H9 (cell line): ENCODE results near the gene HSD17B8. TPM values are rescaled to one million over a fixed set of nuclear protein-coding genes. Genes with fewer than 3 reads are reported as not detected.

Source experiments
- DNase-seq: peaks from one replicate; pipeline ENCODE4 v3.0.0-alpha.2; 2017
- H2AFZ ChIP-seq: one replicate; pipeline ENCODE4 v1.6.1; 2013; ENCODE audit warnings: mild to moderate bottlenecking, low read length, control low read depth, moderate library complexity
- H2AK5ac ChIP-seq: 2 replicates; pipeline ENCODE4 v1.6.1; 2013; ENCODE audit warnings: low read length, control low read depth, mixed read lengths; ENCODE audit not compliant: insufficient read length
- H2BK120ac ChIP-seq: one replicate; pipeline ENCODE4 v1.6.1; 2013; ENCODE audit warnings: low read depth, mild to moderate bottlenecking, low read length, control low read depth, inconsistent platforms; ENCODE audit not compliant: poor library complexity, severe bottlenecking
- H2BK12ac ChIP-seq: 2 replicates; pipeline ENCODE4 v1.6.1; 2013; ENCODE audit warnings: low read length, control low read depth, mixed read lengths, low read depth; ENCODE audit not compliant: insufficient read length
- H2BK15ac ChIP-seq: 2 replicates; pipeline ENCODE4 v1.6.1; 2013; ENCODE audit warnings: low read depth, low read length, control low read depth
- H2BK20ac ChIP-seq: one replicate; pipeline ENCODE4 v1.6.1; 2013; ENCODE audit warnings: low read depth, mild to moderate bottlenecking, low read length, control low read depth, inconsistent platforms; ENCODE audit not compliant: poor library complexity, severe bottlenecking
- H2BK5ac ChIP-seq: 2 replicates; pipeline ENCODE4 v1.6.1; 2013; ENCODE audit warnings: low read length, control low read depth, mixed read lengths; ENCODE audit not compliant: insufficient read length
- H3K14ac ChIP-seq: 2 replicates; pipeline ENCODE4 v1.6.1; 2013; ENCODE audit warnings: low read length, control low read depth; ENCODE audit not compliant: insufficient read depth
- H3K18ac ChIP-seq: 2 replicates; pipeline ENCODE4 v1.6.1; 2013; ENCODE audit warnings: low read depth, mild to moderate bottlenecking, mixed read lengths, low read length, control low read depth; ENCODE audit not compliant: insufficient read length
- H3K23ac ChIP-seq: 2 replicates; pipeline ENCODE4 v1.6.1; 2013; ENCODE audit warnings: low read length, control low read depth, mixed read lengths, low read depth; ENCODE audit not compliant: insufficient read length
- H3K23me2 ChIP-seq: 2 replicates; pipeline ENCODE4 v1.6.1; 2013; ENCODE audit warnings: low read depth, mild to moderate bottlenecking, mixed read lengths, low read length, control low read depth; ENCODE audit not compliant: insufficient read length, poor library complexity, severe bottlenecking
- H3K27ac ChIP-seq: 2 replicates; pipeline ENCODE4 v1.5.1; 2013; ENCODE audit warnings: low read length, control low read depth, mixed read lengths, low read depth; ENCODE audit not compliant: insufficient read length
- H3K27me3 ChIP-seq: 2 replicates; pipeline ENCODE4 v1.6.1; 2013; ENCODE audit warnings: low read length, control low read depth, inconsistent platforms; ENCODE audit not compliant: insufficient read depth
- H3K4ac ChIP-seq: 2 replicates; pipeline ENCODE4 v1.6.1; 2013; ENCODE audit warnings: low read depth, mild to moderate bottlenecking, control low read depth, inconsistent platforms, low read length, moderate library complexity
- H3K4me1 ChIP-seq: 2 replicates; pipeline ENCODE4 v1.6.1; 2013; ENCODE audit warnings: low read length, control low read depth, inconsistent platforms; ENCODE audit not compliant: insufficient read depth
- H3K4me2 ChIP-seq: 2 replicates; pipeline ENCODE4 v1.6.1; 2013; ENCODE audit warnings: low read length, control low read depth, mixed read lengths; ENCODE audit not compliant: insufficient read length, insufficient read depth
- H3K56ac ChIP-seq: 2 replicates; pipeline ENCODE4 v1.6.1; 2013; ENCODE audit warnings: low read depth, mild to moderate bottlenecking, mixed read lengths, low read length, control low read depth; ENCODE audit not compliant: insufficient read length
- H3K79me1 ChIP-seq: 2 replicates; pipeline ENCODE4 v1.6.1; 2013; ENCODE audit warnings: low read depth, mild to moderate bottlenecking, moderate library complexity, low read length, control low read depth, inconsistent platforms; ENCODE audit not compliant: insufficient read depth, poor library complexity, severe bottlenecking
- H3K79me2 ChIP-seq: 2 replicates; pipeline ENCODE4 v1.6.1; 2013; ENCODE audit warnings: low read length, control low read depth, inconsistent platforms; ENCODE audit not compliant: insufficient read depth
- H3K9ac ChIP-seq: 2 replicates; pipeline ENCODE4 v1.6.1; 2013; ENCODE audit warnings: low read length, control low read depth, mixed read lengths; ENCODE audit not compliant: insufficient read length; ENCODE audit errors: extremely low read depth
- H3K9me3 ChIP-seq: one replicate; pipeline ENCODE4 v1.6.1; 2013; ENCODE audit warnings: low read depth, low read length, inconsistent platforms; ENCODE audit not compliant: control insufficient read depth
- H3T11ph ChIP-seq: one replicate; pipeline ENCODE4 v1.6.1; 2013; ENCODE audit warnings: mild to moderate bottlenecking, low read length, control low read depth, inconsistent platforms
- H4K20me1 ChIP-seq: one replicate; pipeline ENCODE4 v1.6.1; 2013; ENCODE audit not compliant: control insufficient read depth, insufficient read length, insufficient read depth
- H4K5ac ChIP-seq: 2 replicates; pipeline ENCODE4 v1.6.1; 2013; ENCODE audit warnings: low read depth, mild to moderate bottlenecking, mixed read lengths, low read length, control low read depth; ENCODE audit not compliant: insufficient read length
- H4K8ac ChIP-seq: replicated peaks from 2 replicates; pipeline ENCODE4 v1.6.1; 2013; ENCODE audit warnings: low read length, control low read depth, mixed read lengths, low read depth; ENCODE audit not compliant: insufficient read length
- H4K91ac ChIP-seq: 2 replicates; pipeline ENCODE4 v1.6.1; 2013; ENCODE audit warnings: low read depth, mild to moderate bottlenecking, moderate library complexity, mixed read lengths, low read length, control low read depth; ENCODE audit not compliant: insufficient read length
- H3K27ac Mint-ChIP-seq, 3 experiments: 2 replicates in 2 of 3; 3 replicates in 1 of 3; pipeline ENCODE4 v1.8.0; 2020 to 2021; ENCODE audit warnings: mixed read lengths in 3 of 3, mild to moderate bottlenecking in 1 of 3, moderate library complexity in 1 of 3
- H3K27me3 Mint-ChIP-seq: 2 replicates; pipeline ENCODE4 v1.8.0; 2021; ENCODE audit warnings: low read depth, mild to moderate bottlenecking, moderate library complexity, mixed read lengths
- H3K36me3 Mint-ChIP-seq, 3 experiments: 2 replicates in 2 of 3; 3 replicates in 1 of 3; pipeline ENCODE4 v1.8.0; 2020 to 2021; ENCODE audit warnings: low read depth in 3 of 3, mixed read lengths in 3 of 3; ENCODE audit not compliant: insufficient read depth in 1 of 3
- H3K4me1 Mint-ChIP-seq, 2 experiments: 2 replicates each; pipeline ENCODE4 v1.8.0; 2020; ENCODE audit warnings: mixed read lengths in 2 of 2
- H3K4me3 Mint-ChIP-seq, 2 experiments: 2 replicates in 1 of 2; 3 replicates in 1 of 2; pipeline ENCODE4 v1.8.0; 2020 to 2021; ENCODE audit warnings: mild to moderate bottlenecking in 2 of 2, mixed read lengths in 2 of 2, moderate library complexity in 1 of 2
- H3K9me3 Mint-ChIP-seq, 2 experiments: 2 replicates in 1 of 2; 3 replicates in 1 of 2; pipeline ENCODE4 v1.8.0; 2020; ENCODE audit warnings: mild to moderate bottlenecking in 2 of 2, mixed read lengths in 2 of 2, moderate library complexity in 1 of 2
- CTCF ChIP-seq: fragments of 200-600 bp; sonication (generic); conservative IDR thresholded peaks from 3 replicates; pipeline ENCODE4 v1.8.0; 2021; ENCODE audit warnings: antibody characterized with exemption, mild to moderate bottlenecking
- WGBS: extraction: QIAGEN DNeasy Blood & Tissue Kit; methylation state at CpG from one replicate; pipeline ENCODE4 v1.1.7; 2013; ENCODE audit warnings: missing lambda C conversion rate, low lambda C conversion rate, mixed read lengths; ENCODE audit not compliant: insufficient read length; ENCODE audit errors: extremely low coverage; 5-methylcytosine and 5-hydroxymethylcytosine counted together
- microRNA-seq: library from miRNA; unstranded; fragments of <30 nt; microRNA quantifications from one replicate; pipeline ENCODE4, GENCODE V29; 2020; ENCODE audit warnings: borderline microRNAs expressed
- total RNA-seq: library from RNA; stranded (reverse); gene quantifications from 2 replicates; pipeline ENCODE4 v1.2.1, GENCODE V29; 2021

The HSD17B8 gene
- total RNA-seq, 1 experiment from 2014 or later, result 7.1 TPM

- Histone ChIP-seq H3K56ac (no peak overlapping the region), H3K18ac (no peak overlapping the region), H2BK5ac (no peak overlapping the region), H4K8ac (no peak overlapping the region), H3K4me2 (no peak overlapping the region), H3T11ph (no peak overlapping the region), H3K79me2 (no peaks in the 10 kb centered on the region), H3K27ac (no peak overlapping the region), H3K79me1 (no peaks in the 10 kb centered on the region), H3K23ac (no peak overlapping the region), H3K4me1 (no peaks in the 10 kb centered on the region), H2BK120ac (no peak overlapping the region), H3K27me3 (no peaks in the 10 kb centered on the region), H2AFZ (no peak overlapping the region), H4K91ac (no peak overlapping the region), H3K9ac (no peak overlapping the region), H3K23me2 (peaks cover 2% of the 10 kb centered on the region), H2BK20ac (no peak overlapping the region), H2BK15ac (no peak overlapping the region), H3K14ac (no peak overlapping the region), H4K5ac (no peak overlapping the region), H3K9me3 (no peaks in the 10 kb centered on the region), H4K20me1 (no peaks in the 10 kb centered on the region), H2AK5ac (no peak overlapping the region), H2BK12ac (no peak overlapping the region), H3K4ac (no peak overlapping the region)
- Mint-ChIP-seq H3K36me3 (peaks cover 12 to 47% (median 39%) of the 10 kb centered on the region in 3 experiments), H3K27ac (no peak overlapping the region), H3K27me3 (no peaks in the 10 kb centered on the region), H3K9me3 (no peaks in the 10 kb centered on the region), H3K4me3 (no peak overlapping the region), H3K4me1 (peaks cover 9 to 14% of the 10 kb centered on the region in 2 experiments)
- no CpG with 5 or more reads among the region's 4 CpGs for WGBS
- no peak for TF ChIP-seq CTCF
- DNase-seq, result no peak
Measured at GRCh38 chr6:33254591-33254990, 50.1 kb downstream of the HSD17B8 start.

Small RNAs within 50 kb of the gene (microRNA-seq; reads per million reads assigned to microRNA genes)
- gene MIR219A1, result 0.35 reads per million

Other genes with a start within 250 kb of the HSD17B8 start
- 244 and 252 TPM in 2 replicates for gene BRD2, start 236.1 kb upstream of the HSD17B8 start, total RNA-seq
- 15.3 and 15.6 TPM in 2 replicates for gene HLA-DOA, start 195.1 kb upstream of the HSD17B8 start, total RNA-seq
- 2.6 and 4.0 TPM in 2 replicates for gene HLA-DPA1, start 131.0 kb upstream of the HSD17B8 start, total RNA-seq
- gene HLA-DPB1, start 128.7 kb upstream of the HSD17B8 start, total RNA-seq, result 23.4 and 23.6 TPM in 2 replicates
- 2.0 and 2.3 TPM in 2 replicates for gene COL11A2, start 12.2 kb upstream of the HSD17B8 start, total RNA-seq
- gene RXRB, start 4.0 kb upstream of the HSD17B8 start, total RNA-seq, result 14.8 and 16.8 TPM in 2 replicates
- gene SLC39A7, start 3.8 kb upstream of the HSD17B8 start, total RNA-seq, result 105 and 107 TPM in 2 replicates
- gene RING1, start 3.8 kb downstream of the HSD17B8 start, total RNA-seq, result 29.8 and 31.0 TPM in 2 replicates
- gene VPS52, start 67.2 kb downstream of the HSD17B8 start, total RNA-seq, result 46.9 and 47.1 TPM in 2 replicates
- 3,216 and 3,296 TPM in 2 replicates for gene RPS18, start 67.4 kb downstream of the HSD17B8 start, total RNA-seq
- 3.2 and 3.4 TPM in 2 replicates for gene B3GALT4, start 72.5 kb downstream of the HSD17B8 start, total RNA-seq
- 99.2 and 110 TPM in 2 replicates for gene WDR46, start 84.6 kb downstream of the HSD17B8 start, total RNA-seq
- gene PFDN6, start 84.9 kb downstream of the HSD17B8 start, total RNA-seq, result 85.8 and 90.7 TPM in 2 replicates
- gene RGL2, start 94.3 kb downstream of the HSD17B8 start, total RNA-seq, result 70.5 and 74.3 TPM in 2 replicates
- gene TAPBP, start 109.4 kb downstream of the HSD17B8 start, total RNA-seq, result 28.2 and 29.5 TPM in 2 replicates
- gene ZBTB22, start 113.1 kb downstream of the HSD17B8 start, total RNA-seq, result 8.1 TPM in 2 replicates
- 80.2 and 80.4 TPM in 2 replicates for gene DAXX, start 118.3 kb downstream of the HSD17B8 start, total RNA-seq
- 73.1 and 73.8 TPM in 2 replicates for gene KIFC1, start 187.2 kb downstream of the HSD17B8 start, total RNA-seq
- 49.8 and 56.8 TPM in 2 replicates for gene PHF1, start 206.4 kb downstream of the HSD17B8 start, total RNA-seq
- 257 and 264 TPM in 2 replicates for gene CUTA, start 213.5 kb downstream of the HSD17B8 start, total RNA-seq
- 111 and 121 TPM in 2 replicates for gene SYNGAP1, start 215.4 kb downstream of the HSD17B8 start, total RNA-seq
- gene ZBTB9, start 249.9 kb downstream of the HSD17B8 start, total RNA-seq, result 48.1 and 53.1 TPM in 2 replicates